Measurements from ENCODE around the gene KLF15.
A peak's percentile ranks its signal among the peaks of the same experiment; 100 is the strongest.

Gene KLF15

GRCh38 chr3:126389794-126390146 is 32.6 kb upstream of the KLF15 start:
- WGBS (ENCODE audit: insufficient coverage) = 39% methylated on average over 10 of the region's 17 CpGs
- CTCF ChIA-PET = interaction anchor here (1.2 to 8.5 kb wide), 3 partner anchors 32 to 257 kb away, joined by 3 to 69 read pairs (median 8); partner anchors contain the start of gene KLF15

DNA sequence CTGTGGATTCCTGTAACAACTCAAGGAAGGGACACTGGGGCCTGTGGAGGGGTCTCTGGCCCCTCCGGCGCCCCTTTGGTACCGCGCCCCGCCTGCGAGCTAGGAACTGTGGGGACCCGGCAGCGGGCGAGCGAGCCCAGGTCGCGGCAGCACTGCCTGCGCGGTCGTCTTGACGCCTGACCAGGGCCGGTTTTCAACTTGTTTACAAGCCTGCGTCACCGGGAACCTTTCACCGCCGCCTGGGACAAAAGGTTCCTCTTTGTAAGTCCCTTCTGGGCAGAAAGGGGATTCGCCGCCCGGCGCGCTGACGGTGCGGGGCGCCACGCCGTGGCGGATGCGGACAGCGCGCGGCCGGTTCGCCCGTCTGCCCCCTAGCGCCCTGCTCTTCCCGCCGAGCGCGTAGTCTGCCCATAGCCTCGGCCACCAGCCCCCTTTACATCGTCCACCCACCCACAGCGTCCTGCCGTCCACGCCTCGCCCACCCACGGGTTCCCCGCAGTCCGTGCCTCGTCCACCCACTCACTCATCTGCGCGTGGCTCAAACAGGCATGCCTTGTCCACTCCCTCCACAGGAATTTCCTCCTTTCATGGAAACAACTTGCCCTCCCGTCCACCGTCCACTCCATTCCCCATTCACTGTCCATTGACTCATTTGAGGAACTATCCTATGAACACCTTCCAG is 32.0 kb upstream of the KLF15 start:
- DNase-seq = peak; percentile 86 to 89 (median 88)
- WGBS (ENCODE audit: insufficient coverage) = 3% methylated on average over 36 of the region's 58 CpGs
- CTCF ChIA-PET = interaction anchor here (0.8 to 8.5 kb wide), 7 partner anchors 9 to 256 kb away, joined by 3 to 69 read pairs (median 3); partner anchors contain the start of gene KLF15
- H3K4me1 ChIP-seq (ENCODE audit: control extremely low read depth in 1 of 4, control insufficient read depth in 4 of 4, insufficient read depth in 4 of 4, low read length in 3 of 4) = peaks cover 0 to 9% (median 8%) of the 10 kb centered on the region in 4 experiments
- peaks cover 0 to 48% (median 19%) of the 10 kb centered on the region in 5 experiments for H3K27me3 ChIP-seq (replicated peaks in 2 of 5; ENCODE audit: control insufficient read depth in 4 of 5, insufficient read depth in 5 of 5, low read length in 4 of 5)
- H3K36me3 ChIP-seq (ENCODE audit: control insufficient read depth in 4 of 4, insufficient read depth in 4 of 4, low read length in 3 of 4) = no peaks in the 10 kb centered on the region
- H3K9me3 ChIP-seq (ENCODE audit: control extremely low read depth in 1 of 5, control insufficient read depth in 4 of 5, insufficient read depth in 2 of 5, low read depth in 1 of 5, low read length in 4 of 5) = no peaks in the 10 kb centered on the region
- H3K4me3 ChIP-seq (ENCODE audit: control insufficient read depth in 1 of 7, extremely low read depth in 1 of 7, insufficient read depth in 4 of 7, low read depth in 2 of 7, low read length in 6 of 7) = peak overlapping the region; percentile 15 to 68 (median 46)
- POLR2A ChIA-PET = no interaction called here
- peak overlapping the region in 1 of 2 experiments; percentile 34 for H3K27ac ChIP-seq (ENCODE audit: insufficient read depth in 1 of 2, low read depth in 1 of 2, low read length in 2 of 2, poor library complexity in 1 of 2, severe bottlenecking in 2 of 2)

More at GRCh38 chr3:126389794-126390146, 32.6 kb upstream of the KLF15 start:
- H3K36me3 ChIP-seq (ENCODE audit: control insufficient read depth in 4 of 4, insufficient read depth in 4 of 4, low read length in 3 of 4) = no peaks in the 10 kb centered on the region
- POLR2A ChIA-PET = no interaction called here
- H3K9me3 ChIP-seq (ENCODE audit: control extremely low read depth in 1 of 5, control insufficient read depth in 4 of 5, insufficient read depth in 2 of 5, low read depth in 1 of 5, low read length in 4 of 5) = no peaks in the 10 kb centered on the region
- H3K4me1 ChIP-seq (ENCODE audit: control extremely low read depth in 1 of 4, control insufficient read depth in 4 of 4, insufficient read depth in 4 of 4, low read length in 3 of 4) = peaks cover 0 to 12% (median 9%) of the 10 kb centered on the region in 4 experiments
- no peak overlapping the region for H3K27ac ChIP-seq (ENCODE audit: insufficient read depth in 1 of 2, low read depth in 1 of 2, low read length in 2 of 2, poor library complexity in 1 of 2, severe bottlenecking in 2 of 2)
- no peak for DNase-seq
- peak overlapping the region in 2 of 7 experiments; percentile 54 to 68 for H3K4me3 ChIP-seq (ENCODE audit: control insufficient read depth in 1 of 7, extremely low read depth in 1 of 7, insufficient read depth in 4 of 7, low read depth in 2 of 7, low read length in 6 of 7)
- peaks cover 0 to 53% (median 22%) of the 10 kb centered on the region in 5 experiments for H3K27me3 ChIP-seq (replicated peaks in 2 of 5; ENCODE audit: control insufficient read depth in 4 of 5, insufficient read depth in 5 of 5, low read length in 4 of 5)

- ChIA-PET POLR2A (no interaction called here), CTCF (interaction anchor here (1.0 to 1.3 kb wide), 3 partner anchors 33 to 250 kb away, joined by 3 read pairs; no protein-coding TSS in a partner anchor)
- Histone ChIP-seq H3K4me3 (ENCODE audit: control insufficient read depth in 1 of 7, extremely low read depth in 1 of 7, insufficient read depth in 4 of 7, low read depth in 2 of 7, low read length in 6 of 7) (no peak overlapping the region), H3K36me3 (ENCODE audit: control insufficient read depth in 4 of 4, insufficient read depth in 4 of 4, low read length in 3 of 4) (no peaks in the 10 kb centered on the region), H3K27me3 (replicated peaks in 2 of 5; ENCODE audit: control insufficient read depth in 4 of 5, insufficient read depth in 5 of 5, low read length in 4 of 5) (peaks cover 0 to 2% (median 0%) of the 10 kb centered on the region in 5 experiments), H3K27ac (ENCODE audit: insufficient read depth in 1 of 2, low read depth in 1 of 2, low read length in 2 of 2, poor library complexity in 1 of 2, severe bottlenecking in 2 of 2) (no peak overlapping the region), H3K9me3 (ENCODE audit: control extremely low read depth in 1 of 5, control insufficient read depth in 4 of 5, insufficient read depth in 2 of 5, low read depth in 1 of 5, low read length in 4 of 5) (no peaks in the 10 kb centered on the region), H3K4me1 (ENCODE audit: control extremely low read depth in 1 of 4, control insufficient read depth in 4 of 4, insufficient read depth in 4 of 4, low read length in 3 of 4) (peaks cover 0 to 7% (median under 1%) of the 10 kb centered on the region in 4 experiments)
- no peak for DNase-seq
- WGBS (ENCODE audit: insufficient coverage) = 77% methylated on average over 2 of the region's 2 CpGs
Observed at GRCh38 chr3:126381966-126382365, 24.8 kb upstream of the KLF15 start.

DNA sequence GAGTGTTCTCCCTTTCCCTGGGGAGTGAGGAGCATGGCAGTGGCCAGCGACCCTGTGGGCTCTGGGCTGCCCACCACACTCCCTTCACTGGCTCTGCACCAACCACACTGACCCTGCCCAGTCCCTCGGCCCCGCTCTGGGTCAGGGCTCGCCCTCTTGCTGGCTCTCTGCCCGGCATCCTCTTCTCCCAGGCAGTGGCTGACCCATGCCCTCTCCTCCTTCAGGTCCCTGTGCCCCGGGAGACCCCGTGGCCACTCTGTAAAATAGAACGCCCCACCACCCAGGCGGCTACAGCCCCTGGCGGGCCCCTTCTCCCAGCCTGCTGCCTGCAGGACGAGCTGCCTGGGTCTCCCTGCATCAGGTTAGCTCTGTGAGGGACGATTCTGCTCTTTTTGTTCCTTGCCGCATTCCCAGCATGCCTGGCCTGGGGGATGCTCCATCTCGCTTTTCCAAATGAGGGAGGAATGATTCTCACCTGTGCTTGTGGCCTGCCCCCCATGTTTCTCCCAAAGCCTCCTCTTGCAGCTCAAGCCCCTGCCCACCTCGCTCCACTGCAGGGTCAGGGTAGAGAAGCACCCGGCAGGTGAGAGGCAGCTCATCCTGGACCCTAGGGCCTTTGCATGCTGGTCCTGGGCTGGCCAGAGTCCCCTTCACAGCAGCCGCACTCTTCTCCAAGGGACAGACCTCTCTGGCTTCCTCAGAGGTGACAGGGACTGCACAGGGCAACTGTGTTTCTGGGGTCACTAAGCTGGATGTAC is 23.0 kb upstream of the KLF15 start:
- peaks cover 0 to 7% (median under 1%) of the 10 kb centered on the region in 4 experiments for H3K4me1 ChIP-seq (ENCODE audit: control extremely low read depth in 1 of 4, control insufficient read depth in 4 of 4, insufficient read depth in 4 of 4, low read length in 3 of 4)
- no peaks in the 10 kb centered on the region for H3K36me3 ChIP-seq (ENCODE audit: control insufficient read depth in 4 of 4, insufficient read depth in 4 of 4, low read length in 3 of 4)
- H3K9me3 ChIP-seq (ENCODE audit: control extremely low read depth in 1 of 5, control insufficient read depth in 4 of 5, insufficient read depth in 2 of 5, low read depth in 1 of 5, low read length in 4 of 5) = no peaks in the 10 kb centered on the region
- peaks cover 0 to 2% (median 0%) of the 10 kb centered on the region in 5 experiments for H3K27me3 ChIP-seq (replicated peaks in 2 of 5; ENCODE audit: control insufficient read depth in 4 of 5, insufficient read depth in 5 of 5, low read length in 4 of 5)
- 93% methylated on average over 16 of the region's 17 CpGs for WGBS (ENCODE audit: insufficient coverage)
- POLR2A ChIA-PET = no interaction called here
- no peak for DNase-seq
- no peak overlapping the region for H3K4me3 ChIP-seq (ENCODE audit: control insufficient read depth in 1 of 7, extremely low read depth in 1 of 7, insufficient read depth in 4 of 7, low read depth in 2 of 7, low read length in 6 of 7)
- CTCF ChIA-PET = interaction anchor here (0.9 to 1.1 kb wide), 2 partner anchors 13 to 16 kb away, joined by 3 read pairs; no protein-coding TSS in a partner anchor
- H3K27ac ChIP-seq (ENCODE audit: insufficient read depth in 1 of 2, low read depth in 1 of 2, low read length in 2 of 2, poor library complexity in 1 of 2, severe bottlenecking in 2 of 2) = no peak overlapping the region

DNA sequence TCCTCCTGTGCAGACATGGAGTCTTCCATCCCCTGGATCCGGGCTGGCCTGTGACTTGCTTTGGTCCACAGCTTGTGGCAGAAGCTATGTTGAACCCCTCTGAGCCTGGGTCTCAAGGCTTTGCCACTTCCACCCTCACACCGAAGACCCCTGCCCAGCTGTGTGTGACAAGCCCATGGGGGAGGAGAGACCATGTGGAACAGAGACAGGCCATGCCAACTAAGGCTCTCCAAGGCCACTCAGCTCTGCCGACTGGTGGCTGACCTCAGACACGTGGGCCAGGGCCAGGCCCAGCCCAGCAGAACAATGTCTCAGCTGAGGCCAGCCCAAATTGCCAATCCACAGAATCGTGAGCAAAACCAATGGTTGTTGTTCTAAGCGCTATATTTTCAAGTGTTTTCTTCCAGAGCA is 21.1 kb upstream of the KLF15 start:
- DNase-seq = no peak
- Histone ChIP-seq H3K4me3 (ENCODE audit: control insufficient read depth in 1 of 7, extremely low read depth in 1 of 7, insufficient read depth in 4 of 7, low read depth in 2 of 7, low read length in 6 of 7) (no peak overlapping the region), H3K27ac (ENCODE audit: insufficient read depth in 1 of 2, low read depth in 1 of 2, low read length in 2 of 2, poor library complexity in 1 of 2, severe bottlenecking in 2 of 2) (no peak overlapping the region), H3K36me3 (ENCODE audit: control insufficient read depth in 4 of 4, insufficient read depth in 4 of 4, low read length in 3 of 4) (no peaks in the 10 kb centered on the region), H3K9me3 (ENCODE audit: control extremely low read depth in 1 of 5, control insufficient read depth in 4 of 5, insufficient read depth in 2 of 5, low read depth in 1 of 5, low read length in 4 of 5) (no peaks in the 10 kb centered on the region), H3K4me1 (ENCODE audit: control extremely low read depth in 1 of 4, control insufficient read depth in 4 of 4, insufficient read depth in 4 of 4, low read length in 3 of 4) (peaks cover 0 to 7% (median under 1%) of the 10 kb centered on the region in 4 experiments), H3K27me3 (replicated peaks in 2 of 5; ENCODE audit: control insufficient read depth in 4 of 5, insufficient read depth in 5 of 5, low read length in 4 of 5) (peaks cover 0 to 2% (median 0%) of the 10 kb centered on the region in 5 experiments)
- ChIA-PET POLR2A (no interaction called here), CTCF (interaction anchor here (1.1 to 1.8 kb wide), 2 partner anchors 10 to 244 kb away, joined by 5 to 6 read pairs; no protein-coding TSS in a partner anchor)
- WGBS (ENCODE audit: insufficient coverage) = 85% methylated on average over 6 of the region's 6 CpGs

GRCh38 chr3:126377211-126377610 is 20.0 kb upstream of the KLF15 start:
- no peaks in the 10 kb centered on the region for H3K36me3 ChIP-seq (ENCODE audit: control insufficient read depth in 4 of 4, insufficient read depth in 4 of 4, low read length in 3 of 4)
- H3K4me3 ChIP-seq (ENCODE audit: control insufficient read depth in 1 of 7, extremely low read depth in 1 of 7, insufficient read depth in 4 of 7, low read depth in 2 of 7, low read length in 6 of 7) = no peak overlapping the region
- H3K27me3 ChIP-seq (replicated peaks in 2 of 5; ENCODE audit: control insufficient read depth in 4 of 5, insufficient read depth in 5 of 5, low read length in 4 of 5) = peaks cover 0 to 2% (median 0%) of the 10 kb centered on the region in 5 experiments
- H3K9me3 ChIP-seq (ENCODE audit: control extremely low read depth in 1 of 5, control insufficient read depth in 4 of 5, insufficient read depth in 2 of 5, low read depth in 1 of 5, low read length in 4 of 5) = no peaks in the 10 kb centered on the region
- 92% methylated on average over 2 of the region's 3 CpGs for WGBS (ENCODE audit: insufficient coverage)
- peaks cover 0 to 7% (median under 1%) of the 10 kb centered on the region in 4 experiments for H3K4me1 ChIP-seq (ENCODE audit: control extremely low read depth in 1 of 4, control insufficient read depth in 4 of 4, insufficient read depth in 4 of 4, low read length in 3 of 4)
- ChIA-PET POLR2A (no interaction called here), CTCF (no interaction called here)
- no peak overlapping the region for H3K27ac ChIP-seq (ENCODE audit: insufficient read depth in 1 of 2, low read depth in 1 of 2, low read length in 2 of 2, poor library complexity in 1 of 2, severe bottlenecking in 2 of 2)
- no peak for DNase-seq

Measured in common myeloid progenitor, CD34-positive (primary cell).